ENCODE results near the gene C22orf15. TPM values are rescaled to one million over a fixed set of nuclear protein-coding genes. Genes with fewer than 3 reads are reported as not detected.

Gene C22orf15
- polyA plus RNA-seq, 3 donors, result 0.12 TPM; not detected in 2

- no peak overlapping the region for H3K27ac ChIP-seq (ENCODE audit: low read depth, low read length)
- WGBS, 3 donors, result 41 to 47% (median 45%) methylated on average over 12 of the region's 12 CpGs
Measured at GRCh38 chr22:23749841-23750301, 12.9 kb upstream of the C22orf15 start.

DNA sequence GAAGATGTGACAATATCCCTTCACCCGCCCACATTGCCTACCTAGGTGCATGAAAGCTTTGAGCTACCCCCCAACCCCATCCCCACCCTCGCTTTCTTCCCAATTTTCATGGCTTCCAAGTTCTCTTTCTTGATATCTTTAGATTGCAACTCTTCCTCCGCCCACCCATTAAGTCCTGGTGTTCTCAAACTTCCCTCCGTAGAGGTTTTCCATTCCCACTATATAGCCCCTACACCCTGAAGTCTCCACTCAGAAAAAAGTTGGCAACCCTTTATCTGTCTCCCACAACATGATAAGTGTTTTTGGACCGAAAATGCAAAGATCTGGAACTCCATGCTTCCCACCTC lies 12.4 kb upstream of the C22orf15 start:
- H3K27ac ChIP-seq (ENCODE audit: low read depth, low read length), result no peak overlapping the region
- 10 to 28% (median 25%) methylated on average over 5 of the region's 5 CpGs for WGBS, 3 donors

GRCh38 chr22:23750714-23751440 lies 11.9 kb upstream of the C22orf15 start, which contains the start of gene ZNF70:
ZNF70 (minus strand) TSS chr22:23751112; CDS start chr22:23745140, 5,972 bp downstream.
- WGBS, 3 donors, result 0 to 1% (median 1%) methylated on average over 38 to 76 of the region's 78 CpGs
- peak within 1 kb of the TSS; percentile 28 for H3K27ac ChIP-seq (ENCODE audit: low read depth, low read length)

- 11 to 32% (median 21%) methylated on average over 22 of the region's 22 CpGs for WGBS, 3 donors
- peak overlapping the region; percentile 28 for H3K27ac ChIP-seq (ENCODE audit: low read depth, low read length)
Measured at GRCh38 chr22:23751441-23751996, 11.3 kb upstream of the C22orf15 start.

DNA sequence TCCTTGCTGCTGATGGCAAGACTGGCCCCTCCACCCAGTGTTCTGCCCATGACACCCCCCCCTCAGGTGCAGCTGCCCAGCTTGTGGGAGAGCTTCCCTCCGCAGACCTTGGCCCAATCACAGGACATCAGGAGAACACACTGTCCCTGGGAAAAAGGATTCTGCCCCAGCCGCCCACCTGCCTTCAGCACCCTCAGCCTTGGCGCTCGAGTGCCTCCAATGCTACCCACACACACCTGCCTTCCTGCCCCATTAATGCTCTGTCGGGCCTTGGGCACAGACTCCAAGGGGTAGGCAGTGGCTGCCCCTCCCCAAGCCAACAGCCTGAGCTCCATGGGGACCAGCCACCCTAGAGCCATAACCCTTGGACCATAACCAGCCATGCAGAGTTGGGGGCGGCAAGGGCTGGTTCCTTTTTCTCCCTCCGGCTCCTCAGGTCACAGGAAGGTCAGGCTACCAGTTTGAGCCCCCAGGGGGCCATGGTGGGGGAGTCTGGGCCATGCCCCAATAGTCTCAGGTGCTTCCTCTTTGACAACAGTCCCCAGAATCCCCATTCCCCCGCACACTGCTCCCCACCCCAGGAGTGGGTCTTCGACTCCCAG lies 10.6 kb upstream of the C22orf15 start:
- no peak overlapping the region for H3K27ac ChIP-seq (ENCODE audit: low read depth, low read length)
- WGBS, 3 donors, result 68 to 78% (median 76%) methylated on average over 9 of the region's 9 CpGs

- 92 to 94% (median 94%) methylated on average over 16 of the region's 16 CpGs for WGBS, 3 donors
- no peak overlapping the region for H3K27ac ChIP-seq (ENCODE audit: low read depth, low read length)
Measured at GRCh38 chr22:23752750-23753149, 10.0 kb upstream of the C22orf15 start.

- WGBS, 3 donors, result 64 to 73% (median 66%) methylated on average over 2 of the region's 2 CpGs
- H3K27ac ChIP-seq (ENCODE audit: low read depth, low read length), result no peak overlapping the region
Measured at GRCh38 chr22:23753385-23753784, 9.4 kb upstream of the C22orf15 start.

DNA sequence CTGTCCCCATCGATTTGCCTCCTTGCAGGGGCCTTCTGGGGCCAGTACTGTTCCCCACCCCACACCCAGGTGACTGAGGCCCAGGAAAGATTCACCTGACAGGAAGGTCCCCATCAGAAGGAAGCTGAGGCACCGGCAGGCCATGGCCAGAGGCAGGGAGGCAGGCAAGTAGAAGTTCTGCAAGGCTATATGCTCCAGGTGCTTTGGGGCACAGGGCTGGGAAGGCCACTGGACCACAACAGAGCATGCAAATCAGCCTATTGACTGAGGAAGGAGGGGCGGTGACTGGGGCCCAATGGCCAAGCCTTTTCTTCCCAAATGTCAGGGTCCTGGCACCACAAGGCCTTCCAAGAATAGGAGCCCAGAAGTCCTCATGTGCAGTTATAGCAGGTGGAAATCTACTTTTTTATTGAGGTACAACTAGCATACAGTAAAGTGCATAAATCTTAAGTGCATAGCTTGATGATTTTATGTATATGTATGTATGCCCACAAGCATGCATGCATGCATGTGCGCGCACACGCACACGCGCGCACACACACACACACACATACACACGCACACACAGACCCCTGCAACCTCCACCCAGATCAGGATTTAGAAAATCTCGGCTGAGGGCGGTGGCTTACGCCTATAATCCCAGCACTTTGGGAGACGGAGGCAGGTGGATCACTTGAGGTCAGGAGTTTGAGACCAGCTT lies 8.4 kb upstream of the C22orf15 start, which contains the start of gene VPREB3:
Gene VPREB3 (minus strand): TSS at position 206 of the 700 bp plus-strand sequence. CDS start 62 bp downstream, at position 144.
- WGBS, 3 donors, result 83 to 84% (median 84%) methylated on average over 14 of the region's 14 CpGs
- H3K27ac ChIP-seq (ENCODE audit: low read depth, low read length), result no peak within 1 kb of the TSS

- H3K27ac ChIP-seq (ENCODE audit: low read depth, low read length), result no peak overlapping the region
- WGBS, 3 donors, result 72 to 78% (median 76%) methylated on average over 6 of the region's 6 CpGs
Measured at GRCh38 chr22:23754980-23755636, 7.7 kb upstream of the C22orf15 start.

GRCh38 chr22:23755711-23756110 lies 7.1 kb upstream of the C22orf15 start:
- 72 to 88% (median 84%) methylated on average over 3 to 8 of the region's 8 CpGs for WGBS, 3 donors
- H3K27ac ChIP-seq (ENCODE audit: low read depth, low read length), result no peak overlapping the region

- no peak overlapping the region for H3K27ac ChIP-seq (ENCODE audit: low read depth, low read length)
- WGBS, 3 donors, result 44 to 63% (median 62%) methylated on average over 4 of the region's 4 CpGs
Measured at GRCh38 chr22:23756891-23757290, 5.9 kb upstream of the C22orf15 start.

GRCh38 chr22:23759566-23759965 lies 3.2 kb upstream of the C22orf15 start:
- WGBS, 3 donors, result 85 to 90% (median 89%) methylated on average over 4 of the region's 4 CpGs

DNA sequence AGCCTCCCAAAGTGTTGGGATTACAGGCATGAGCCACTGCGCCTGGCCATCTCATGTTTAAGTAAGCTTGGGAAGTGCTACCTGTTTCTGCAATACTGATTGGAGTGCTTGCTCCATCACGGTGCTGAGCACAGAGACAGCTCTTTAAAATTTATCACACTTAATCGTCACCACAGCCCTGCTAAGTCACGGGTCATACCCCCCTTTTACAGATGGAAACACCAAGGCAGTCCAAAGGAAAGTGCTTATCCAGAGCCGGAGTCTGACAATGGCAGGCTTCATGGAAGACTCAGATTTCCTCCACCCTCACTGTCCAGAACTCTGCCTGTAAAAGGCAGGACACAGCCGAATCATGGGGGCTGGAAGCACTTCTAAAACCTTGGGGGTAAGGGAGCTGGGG lies 2.7 kb upstream of the C22orf15 start:
- 82 to 87% (median 85%) methylated on average over 6 of the region's 6 CpGs for WGBS, 3 donors
- H3K27ac ChIP-seq (ENCODE audit: low read depth, low read length), result no peak overlapping the region

More at GRCh38 chr22:23759566-23759965, 3.2 kb upstream of the C22orf15 start:
- no peak overlapping the region for H3K27ac ChIP-seq (ENCODE audit: low read depth, low read length)

DNA sequence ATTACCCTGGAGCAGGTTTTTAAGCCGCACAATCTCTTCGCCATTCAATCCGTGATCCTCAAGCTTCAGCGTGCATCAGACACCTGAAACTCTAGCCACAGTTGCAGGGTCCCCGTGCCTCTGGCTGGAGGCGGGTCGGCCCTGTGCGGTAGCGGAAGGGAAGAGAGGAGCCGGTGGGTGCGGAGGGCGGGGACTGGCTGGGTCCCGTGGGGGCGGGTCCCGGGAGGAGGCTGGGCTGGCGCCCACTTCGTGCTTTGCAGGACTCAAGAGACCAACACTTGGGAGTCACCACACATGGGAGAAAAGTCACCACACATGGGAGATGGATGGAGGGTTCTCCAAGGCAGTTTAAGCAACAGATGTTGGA lies 772 bp downstream of the C22orf15 start:
- WGBS, 3 donors, result 28 to 55% (median 47%) methylated on average over 16 to 17 of the region's 17 CpGs
- H3K27ac ChIP-seq (ENCODE audit: low read depth, low read length), result no peak overlapping the region

- 61 to 80% (median 71%) methylated on average over 7 of the region's 7 CpGs for WGBS, 3 donors
- H3K27ac ChIP-seq (ENCODE audit: low read depth, low read length), result no peak overlapping the region
Measured at GRCh38 chr22:23763954-23764353, 1.2 kb downstream of the C22orf15 start.

DNA sequence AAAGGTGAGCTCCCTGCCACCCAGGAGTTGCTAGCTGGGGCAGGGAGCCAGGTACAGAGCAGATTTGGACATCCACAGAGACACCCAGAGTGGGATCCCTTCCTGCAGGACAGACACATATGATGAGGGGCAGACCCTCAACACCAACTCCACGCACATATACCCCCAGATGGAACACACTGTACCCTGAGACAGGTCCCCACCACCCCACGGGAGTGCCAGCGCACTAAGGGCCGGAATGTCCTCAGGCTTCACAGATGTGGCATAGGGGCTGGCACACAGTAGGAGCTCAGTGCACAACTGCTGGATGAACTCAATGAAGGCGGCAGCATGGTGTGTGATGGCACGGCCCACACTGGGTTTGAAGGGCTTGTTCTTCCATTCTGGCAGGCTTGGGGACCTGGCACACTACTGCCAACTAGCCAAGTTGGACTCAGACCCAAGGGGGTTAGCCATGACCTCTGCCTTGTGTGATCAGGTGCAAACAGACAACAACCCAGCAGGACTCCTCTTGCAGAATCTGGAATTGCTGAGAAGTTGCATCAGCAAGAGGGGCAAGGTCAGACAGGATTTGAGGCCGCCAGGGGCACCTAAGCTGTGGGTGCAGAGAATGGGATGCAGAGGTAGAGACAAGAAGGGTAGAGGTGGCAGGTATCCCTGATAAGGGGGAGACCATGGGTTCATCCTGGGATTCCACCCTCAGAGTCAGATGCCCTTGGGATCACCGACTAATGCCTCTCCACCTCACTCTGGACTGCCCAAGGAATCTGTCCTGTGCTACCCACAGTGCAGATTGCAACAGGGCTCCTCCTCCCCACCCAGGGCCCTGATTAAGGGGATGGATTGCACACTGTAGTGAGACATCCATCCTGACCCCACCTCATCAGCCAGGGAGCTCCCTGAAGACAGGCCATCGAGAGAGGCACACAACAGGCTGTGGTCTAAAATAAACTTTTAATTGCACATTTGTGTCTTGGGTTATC lies 2.4 kb downstream of the C22orf15 start:
- 90 to 93% (median 91%) methylated on average over 9 of the region's 9 CpGs for WGBS, 3 donors

DNA sequence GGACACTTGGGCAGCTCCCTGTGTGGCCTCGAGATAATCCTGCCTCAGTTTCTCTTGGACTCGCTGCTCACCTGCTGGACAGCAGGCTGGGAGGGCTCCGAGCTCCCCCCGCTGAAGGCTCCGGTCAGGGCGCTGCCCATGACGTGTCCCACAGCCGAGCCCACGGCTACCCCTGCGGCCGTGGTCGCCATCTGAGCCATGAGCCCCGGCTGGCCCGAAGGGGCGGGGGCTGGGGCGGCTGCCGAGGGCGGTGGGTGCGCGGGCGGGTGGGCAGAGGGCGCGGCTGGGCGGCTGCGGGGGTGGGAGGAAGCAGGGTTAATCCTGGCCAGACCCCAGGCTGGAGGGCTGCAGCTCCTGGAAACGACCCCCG lies 4.5 kb downstream of the C22orf15 start:
- 9 to 13% (median 11%) methylated on average over 20 to 27 of the region's 27 CpGs for WGBS, 3 donors

More for the DNA sequence above, 2.4 kb downstream of the C22orf15 start:
- H3K27ac ChIP-seq (ENCODE audit: low read depth, low read length), result no peak overlapping the region

More for the DNA sequence above, 4.5 kb downstream of the C22orf15 start:
- H3K27ac ChIP-seq (ENCODE audit: low read depth, low read length), result no peak overlapping the region

Measured in adipose tissue (tissue), 3 donors.